MM.1S (cell line): Measurements from ENCODE around the gene FXYD3.

Experiments used
- DNase-seq: peaks from one replicate; pipeline ENCODE4 v3.0.0-alpha.2; 2015
- H2AFZ ChIP-seq: fragments of 300-600 bp; sonication (generic); 2 replicates; pipeline ENCODE4 v1.6.0; 2016; ENCODE audit warnings: antibody characterized with exemption, low read length
- H3F3A ChIP-seq: fragments of 300-600 bp; sonication (generic); 2 replicates; pipeline ENCODE4 v1.6.1; 2016; ENCODE audit warnings: mild to moderate bottlenecking, antibody characterized with exemption, low read length, moderate library complexity, mixed read lengths; ENCODE audit not compliant: insufficient read depth
- H3K27ac ChIP-seq: fragments of 300-600 bp; sonication (generic); 2 replicates; pipeline ENCODE4 v1.5.1; 2016; ENCODE audit warnings: mild to moderate bottlenecking, low read length
- H3K27me3 ChIP-seq: fragments of 300-600 bp; sonication (generic); replicated peaks from 2 replicates; pipeline ENCODE4 v1.6.0; 2016; ENCODE audit warnings: low read length; ENCODE audit not compliant: insufficient read depth
- H3K36me3 ChIP-seq: fragments of 300-600 bp; sonication (generic); replicated peaks from 2 replicates; pipeline ENCODE4 v1.6.1; 2016; ENCODE audit warnings: mild to moderate bottlenecking, low read length, mixed read lengths; ENCODE audit not compliant: insufficient read depth
- H3K4me1 ChIP-seq: fragments of 300-600 bp; sonication (generic); 2 replicates; pipeline ENCODE4 v1.6.1; 2016; ENCODE audit warnings: low read length, mixed read lengths
- H3K4me2 ChIP-seq: fragments of 300-600 bp; sonication (generic); 2 replicates; pipeline ENCODE4 v1.6.0; 2016; ENCODE audit warnings: low read depth, low read length
- H3K4me3 ChIP-seq: fragments of 300-600 bp; sonication (generic); 2 replicates; pipeline ENCODE4 v1.5.1; 2016; ENCODE audit warnings: low read length, mixed read lengths
- H3K79me2 ChIP-seq: fragments of 300-600 bp; sonication (generic); 2 replicates; pipeline ENCODE4 v1.6.1; 2016; ENCODE audit warnings: mixed run types, low read length, mixed read lengths
- H3K9ac ChIP-seq: fragments of 300-600 bp; sonication (generic); 2 replicates; pipeline ENCODE4 v1.6.1; 2016; ENCODE audit warnings: low read length, mixed read lengths
- H3K9me2 ChIP-seq: fragments of 300-600 bp; sonication (generic); replicated peaks from 2 replicates; pipeline ENCODE4 v1.6.1; 2016; ENCODE audit warnings: mild to moderate bottlenecking, low read length, mixed read lengths; ENCODE audit not compliant: insufficient read depth
- H3K9me3 ChIP-seq: fragments of 300-600 bp; sonication (generic); replicated peaks from 2 replicates; pipeline ENCODE4 v1.6.1; 2016; ENCODE audit warnings: mild to moderate bottlenecking, low read length, mixed read lengths; ENCODE audit not compliant: insufficient read depth
- H4K20me1 ChIP-seq: fragments of 300-600 bp; sonication (generic); 2 replicates; pipeline ENCODE4 v1.6.1; 2016; ENCODE audit warnings: mild to moderate bottlenecking, low read length, moderate library complexity, mixed read lengths; ENCODE audit not compliant: insufficient read depth
- CTCF ChIP-seq: fragments of 300-600 bp; sonication (generic); IDR thresholded peaks from 2 replicates; pipeline ENCODE4 v1.5.1; 2016; ENCODE audit warnings: antibody characterized with exemption, low read length, mixed read lengths
- EZH2 ChIP-seq: fragments of 300-600 bp; sonication (generic); optimal IDR thresholded peaks from 2 replicates; pipeline ENCODE3; 2017; ENCODE audit warnings: low read depth, mild to moderate bottlenecking, antibody characterized with exemption, low read length, mixed read lengths
- EZH2phosphoT487 ChIP-seq: fragments of 300-600 bp; sonication (generic); IDR thresholded peaks from 2 replicates; pipeline ENCODE4 v1.6.1; 2018; ENCODE audit warnings: antibody characterized with exemption, low read length

The FXYD3 gene

GRCh38 chr19:35160629-35161433, 45.2 kb downstream of the FXYD3 start:
- Histone ChIP-seq H3K4me3 (no peak overlapping the region), H3K27me3 (no peaks in the 10 kb centered on the region), H3K4me1 (peaks cover 7% of the 10 kb centered on the region), H2AFZ (no peak overlapping the region), H3K27ac (no peak overlapping the region), H3K79me2 (peaks cover 31% of the 10 kb centered on the region), H3K9me2 (no peaks in the 10 kb centered on the region), H3K36me3 (peaks cover 8% of the 10 kb centered on the region), H3K4me2 (no peak overlapping the region), H4K20me1 (no peaks in the 10 kb centered on the region), H3K9me3 (no peaks in the 10 kb centered on the region), H3K9ac (no peak overlapping the region), H3F3A (no peaks in the 10 kb centered on the region)
- no peak for DNase-seq
- TF ChIP-seq CTCF (no peak), EZH2 (no peak), EZH2phosphoT487 (no peak)

- peak; percentile 28 for DNase-seq
- no peak for TF ChIP-seq CTCF
- no peak for TF ChIP-seq EZH2phosphoT487
- TF ChIP-seq EZH2: no peak
- no peaks in the 10 kb centered on the region for H3K27me3 ChIP-seq
- H3F3A ChIP-seq: no peaks in the 10 kb centered on the region
- no peaks in the 10 kb centered on the region for H4K20me1 ChIP-seq
- no peak overlapping the region for H3K4me3 ChIP-seq
- no peak overlapping the region for H2AFZ ChIP-seq
- H3K36me3 ChIP-seq: peaks cover 14% of the 10 kb centered on the region
- H3K9ac ChIP-seq: no peak overlapping the region
- no peak overlapping the region for H3K27ac ChIP-seq
- no peak overlapping the region for H3K4me2 ChIP-seq
- no peaks in the 10 kb centered on the region for H3K9me3 ChIP-seq
- H3K4me1 ChIP-seq: peaks cover 1% of the 10 kb centered on the region
- peaks cover 26% of the 10 kb centered on the region for H3K79me2 ChIP-seq
- no peaks in the 10 kb centered on the region for H3K9me2 ChIP-seq
These were observed 45.8 kb downstream of the FXYD3 start for GRCh38 chr19:35161434-35161743.

GRCh38 chr19:35162471-35163326, 47.1 kb downstream of the FXYD3 start:
- H3K4me3 ChIP-seq: no peak overlapping the region
- no peak overlapping the region for H2AFZ ChIP-seq
- no peak overlapping the region for H3K27ac ChIP-seq
- H3K27me3 ChIP-seq: no peaks in the 10 kb centered on the region
- H3F3A ChIP-seq: no peaks in the 10 kb centered on the region
- peaks cover 15% of the 10 kb centered on the region for H3K36me3 ChIP-seq
- H3K79me2 ChIP-seq: peaks cover 13% of the 10 kb centered on the region; the same call in 1 of the 2 replicates
- no peaks in the 10 kb centered on the region for H3K9me3 ChIP-seq
- no peaks in the 10 kb centered on the region for H3K9me2 ChIP-seq
- no peak overlapping the region for H3K4me2 ChIP-seq
- H3K4me1 ChIP-seq: no peaks in the 10 kb centered on the region
- no peaks in the 10 kb centered on the region; the same call in 1 of the 2 replicates for H4K20me1 ChIP-seq
- TF ChIP-seq CTCF (no peak), EZH2 (no peak), EZH2phosphoT487 (no peak)
- DNase-seq: no peak
- no peak overlapping the region for H3K9ac ChIP-seq
